ENCODE measurements around the gene PRXL2C.

DNA sequence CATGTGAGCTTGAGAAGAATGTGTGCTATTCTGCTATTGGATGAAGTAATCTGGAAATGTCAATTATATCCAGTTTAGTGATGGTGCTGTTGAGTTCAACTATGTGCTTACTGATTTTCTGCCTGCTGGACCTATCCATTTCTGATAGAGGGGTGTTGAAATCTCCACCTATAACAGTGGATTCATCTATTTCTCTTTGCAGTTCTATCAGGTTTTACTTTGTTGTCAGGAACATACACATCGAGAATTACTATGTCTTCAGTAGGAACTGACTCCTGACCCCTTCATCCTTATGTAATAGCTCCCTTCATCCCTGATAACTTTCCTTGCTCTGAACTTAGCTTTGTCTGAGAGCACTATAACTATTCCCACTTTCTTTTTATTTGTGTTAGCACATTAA, 18.7 kb downstream of the PRXL2C start:
- TF ChIP-seq, protein P1, sequence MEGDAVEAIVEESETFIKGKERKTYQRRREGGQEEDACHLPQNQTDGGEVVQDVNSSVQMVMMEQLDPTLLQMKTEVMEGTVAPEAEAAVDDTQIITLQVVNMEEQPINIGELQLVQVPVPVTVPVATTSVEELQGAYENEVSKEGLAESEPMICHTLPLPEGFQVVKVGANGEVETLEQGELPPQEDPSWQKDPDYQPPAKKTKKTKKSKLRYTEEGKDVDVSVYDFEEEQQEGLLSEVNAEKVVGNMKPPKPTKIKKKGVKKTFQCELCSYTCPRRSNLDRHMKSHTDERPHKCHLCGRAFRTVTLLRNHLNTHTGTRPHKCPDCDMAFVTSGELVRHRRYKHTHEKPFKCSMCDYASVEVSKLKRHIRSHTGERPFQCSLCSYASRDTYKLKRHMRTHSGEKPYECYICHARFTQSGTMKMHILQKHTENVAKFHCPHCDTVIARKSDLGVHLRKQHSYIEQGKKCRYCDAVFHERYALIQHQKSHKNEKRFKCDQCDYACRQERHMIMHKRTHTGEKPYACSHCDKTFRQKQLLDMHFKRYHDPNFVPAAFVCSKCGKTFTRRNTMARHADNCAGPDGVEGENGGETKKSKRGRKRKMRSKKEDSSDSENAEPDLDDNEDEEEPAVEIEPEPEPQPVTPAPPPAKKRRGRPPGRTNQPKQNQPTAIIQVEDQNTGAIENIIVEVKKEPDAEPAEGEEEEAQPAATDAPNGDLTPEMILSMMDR (IDR thresholded peaks at IDR 0.05; ENCODE audit: poor library complexity): no peak
- TF ChIP-seq EZH2 (IDR thresholded peaks at IDR 0.05; ENCODE audit: borderline replicate concordance): no peak

Measured in hepatocyte (in vitro differentiated cells).